ENCODE data around the gene PEX26.

- TF ChIP-seq POLR2A (IDR thresholded peaks at IDR 0.05): no peak
- TF ChIP-seq CTCF (IDR thresholded peaks at IDR 0.05): no peak
- no peak for TF ChIP-seq EP300 (IDR thresholded peaks at IDR 0.05)
Measured at GRCh38 chr22:18147791-18148190, 70.0 kb downstream of the PEX26 start.

All from ovary (tissue), 3 donors.